Right lobe of liver (tissue), 4 donors: ENCODE data around the gene DOCK6.

ENCODE experiments used
- POLR2A ChIP-seq: fragments of 450-650 bp; IDR thresholded peaks from one replicate; pipeline ENCODE4 v1.6.1; 2017; ENCODE audit warnings: antibody characterized with exemption, mild to moderate bottlenecking
- TF ChIP-seq, protein P1 (sequence below), 4 donors: fragments of 200-600 bp in 3 of 4; fragments of 450-650 bp in 1 of 4; IDR thresholded peaks; one replicate each; pipeline versions ENCODE4 v1.5.1 to v1.8.0; 2016 to 2022; ENCODE audit warnings: antibody characterized with exemption in 4 of 4, mild to moderate bottlenecking in 2 of 4
- donor health status: DM: no; HTN: no; CAD: no.
- donor health status: DM: no; HTN: no; CAD: no.
- donor health status: DM: no; HTN: yes; CAD: no.

DNA sequence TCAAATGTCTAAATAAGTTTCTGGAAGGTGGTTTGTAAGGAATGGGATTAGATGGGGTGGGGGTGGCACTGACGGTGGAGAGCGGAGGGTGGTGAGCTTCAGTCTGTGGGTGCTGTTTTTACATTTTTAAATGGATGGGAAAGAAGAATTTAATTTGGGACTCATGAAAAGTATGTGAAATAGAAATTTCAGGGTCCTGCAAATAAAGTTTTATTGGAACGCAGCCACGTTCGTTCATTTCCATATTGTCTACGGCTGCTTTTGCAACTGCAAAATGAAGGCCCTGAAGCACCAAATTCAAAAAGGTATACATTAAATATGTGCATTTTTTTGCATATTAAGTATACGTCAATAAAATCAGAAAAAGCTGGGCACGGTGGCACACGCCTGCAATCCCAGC, 74.9 kb downstream of the DOCK6 start:
- TF ChIP-seq POLR2A = no peak
- TF ChIP-seq, protein P1, sequence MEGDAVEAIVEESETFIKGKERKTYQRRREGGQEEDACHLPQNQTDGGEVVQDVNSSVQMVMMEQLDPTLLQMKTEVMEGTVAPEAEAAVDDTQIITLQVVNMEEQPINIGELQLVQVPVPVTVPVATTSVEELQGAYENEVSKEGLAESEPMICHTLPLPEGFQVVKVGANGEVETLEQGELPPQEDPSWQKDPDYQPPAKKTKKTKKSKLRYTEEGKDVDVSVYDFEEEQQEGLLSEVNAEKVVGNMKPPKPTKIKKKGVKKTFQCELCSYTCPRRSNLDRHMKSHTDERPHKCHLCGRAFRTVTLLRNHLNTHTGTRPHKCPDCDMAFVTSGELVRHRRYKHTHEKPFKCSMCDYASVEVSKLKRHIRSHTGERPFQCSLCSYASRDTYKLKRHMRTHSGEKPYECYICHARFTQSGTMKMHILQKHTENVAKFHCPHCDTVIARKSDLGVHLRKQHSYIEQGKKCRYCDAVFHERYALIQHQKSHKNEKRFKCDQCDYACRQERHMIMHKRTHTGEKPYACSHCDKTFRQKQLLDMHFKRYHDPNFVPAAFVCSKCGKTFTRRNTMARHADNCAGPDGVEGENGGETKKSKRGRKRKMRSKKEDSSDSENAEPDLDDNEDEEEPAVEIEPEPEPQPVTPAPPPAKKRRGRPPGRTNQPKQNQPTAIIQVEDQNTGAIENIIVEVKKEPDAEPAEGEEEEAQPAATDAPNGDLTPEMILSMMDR (IDR thresholded peaks at IDR 0.05) = no peak
